Stimulated activated CD8-positive, alpha-beta memory T cell treated with anti-CD3 and anti-CD28 coated beads, Interleukin-4, amount 100 ng/mL, for 48 hours (primary cell): ENCODE results near the gene ROR1.
"Not testable (repeated sequence)": the region's sequence is repeated elsewhere in the genome, so short reads cannot be mapped to it uniquely, and the experiment has no call there.

Experiments
- DNase-seq: peaks from one replicate; pipeline ENCODE4 v3.0.0-alpha.2; 2020

Gene ROR1

GRCh38 chr1:63794939-63795378, 21.1 kb downstream of the ROR1 start:
- DNase-seq: no peak

GRCh38 chr1:63795455-63795854, 21.6 kb downstream of the ROR1 start:
- DNase-seq: no peak

- no peak for DNase-seq
Measured at GRCh38 chr1:63797056-63797726, 23.4 kb downstream of the ROR1 start.

- DNase-seq: no peak
Measured at GRCh38 chr1:63798284-63798683, 24.5 kb downstream of the ROR1 start.

GRCh38 chr1:63799307-63799706, 25.5 kb downstream of the ROR1 start:
- no peak for DNase-seq

- DNase-seq: no peak
Measured at GRCh38 chr1:63799820-63800219, 26.0 kb downstream of the ROR1 start.

- no peak for DNase-seq
Measured at GRCh38 chr1:63802109-63802508, 28.3 kb downstream of the ROR1 start.

- no peak for DNase-seq
Measured at GRCh38 chr1:63804829-63805484, 31.1 kb downstream of the ROR1 start.

GRCh38 chr1:63807046-63807445, 33.2 kb downstream of the ROR1 start:
- DNase-seq: no peak

- DNase-seq: no peak
Measured at GRCh38 chr1:63810936-63811469, 37.2 kb downstream of the ROR1 start.

GRCh38 chr1:63812071-63812700, 38.4 kb downstream of the ROR1 start:
- no peak for DNase-seq

- no peak for DNase-seq
Measured at GRCh38 chr1:63813829-63814277, 40.0 kb downstream of the ROR1 start.

GRCh38 chr1:63816217-63816815, 42.5 kb downstream of the ROR1 start:
- DNase-seq: not testable (repeated sequence)

- no peak for DNase-seq
Measured at GRCh38 chr1:63817152-63817667, 43.4 kb downstream of the ROR1 start.

GRCh38 chr1:63817700-63818099, 43.9 kb downstream of the ROR1 start:
- no peak for DNase-seq

- no peak for DNase-seq
Measured at GRCh38 chr1:63818567-63819325, 44.9 kb downstream of the ROR1 start.

GRCh38 chr1:63819795-63820194, 46.0 kb downstream of the ROR1 start:
- no peak for DNase-seq

GRCh38 chr1:63821091-63822005, 47.5 kb downstream of the ROR1 start:
- DNase-seq: no peak

GRCh38 chr1:63822540-63822939, 48.7 kb downstream of the ROR1 start:
- no peak for DNase-seq

- DNase-seq: no peak
Measured at GRCh38 chr1:63824451-63824850, 50.6 kb downstream of the ROR1 start.

- no peak for DNase-seq
Measured at GRCh38 chr1:63825111-63825510, 51.3 kb downstream of the ROR1 start.
